AG09319 (cell line): Measurements from ENCODE around the gene VPS13D.

Experiments
- DNase-seq: peaks from one replicate; pipeline ENCODE4 v3.0.0-alpha.2; 2010; ENCODE audit warnings: low read depth; ENCODE audit errors: extremely low read depth
- TF ChIP-seq, protein P1 (sequence below): IDR thresholded peaks from 2 replicates; pipeline ENCODE4 v1.5.1; 2011; ENCODE audit warnings: low read depth, mild to moderate bottlenecking, inconsistent platforms, low read length, moderate library complexity

VPS13D gene

DNA sequence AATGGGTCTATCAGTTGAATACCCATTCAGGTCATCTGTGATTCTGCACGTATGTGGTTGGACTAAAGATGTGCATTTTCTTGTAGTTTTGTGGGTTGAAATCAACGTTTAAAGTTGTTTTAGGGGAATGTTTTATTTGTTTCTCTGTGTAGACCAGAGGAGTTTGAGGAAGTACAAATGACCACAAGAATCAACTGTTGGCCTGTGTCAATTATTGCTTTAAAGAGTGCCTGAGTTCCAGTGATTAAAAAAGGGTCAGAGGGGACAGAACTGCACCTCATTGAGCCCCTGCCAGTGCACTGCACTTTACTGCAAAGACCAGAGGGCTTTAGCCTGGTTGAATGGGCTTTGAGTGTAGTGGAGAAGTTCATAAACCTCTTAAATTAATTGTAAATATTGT, 190.3 kb downstream of the VPS13D start:
- DNase-seq, result no peak
- TF ChIP-seq, protein P1, sequence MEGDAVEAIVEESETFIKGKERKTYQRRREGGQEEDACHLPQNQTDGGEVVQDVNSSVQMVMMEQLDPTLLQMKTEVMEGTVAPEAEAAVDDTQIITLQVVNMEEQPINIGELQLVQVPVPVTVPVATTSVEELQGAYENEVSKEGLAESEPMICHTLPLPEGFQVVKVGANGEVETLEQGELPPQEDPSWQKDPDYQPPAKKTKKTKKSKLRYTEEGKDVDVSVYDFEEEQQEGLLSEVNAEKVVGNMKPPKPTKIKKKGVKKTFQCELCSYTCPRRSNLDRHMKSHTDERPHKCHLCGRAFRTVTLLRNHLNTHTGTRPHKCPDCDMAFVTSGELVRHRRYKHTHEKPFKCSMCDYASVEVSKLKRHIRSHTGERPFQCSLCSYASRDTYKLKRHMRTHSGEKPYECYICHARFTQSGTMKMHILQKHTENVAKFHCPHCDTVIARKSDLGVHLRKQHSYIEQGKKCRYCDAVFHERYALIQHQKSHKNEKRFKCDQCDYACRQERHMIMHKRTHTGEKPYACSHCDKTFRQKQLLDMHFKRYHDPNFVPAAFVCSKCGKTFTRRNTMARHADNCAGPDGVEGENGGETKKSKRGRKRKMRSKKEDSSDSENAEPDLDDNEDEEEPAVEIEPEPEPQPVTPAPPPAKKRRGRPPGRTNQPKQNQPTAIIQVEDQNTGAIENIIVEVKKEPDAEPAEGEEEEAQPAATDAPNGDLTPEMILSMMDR, result no peak

DNA sequence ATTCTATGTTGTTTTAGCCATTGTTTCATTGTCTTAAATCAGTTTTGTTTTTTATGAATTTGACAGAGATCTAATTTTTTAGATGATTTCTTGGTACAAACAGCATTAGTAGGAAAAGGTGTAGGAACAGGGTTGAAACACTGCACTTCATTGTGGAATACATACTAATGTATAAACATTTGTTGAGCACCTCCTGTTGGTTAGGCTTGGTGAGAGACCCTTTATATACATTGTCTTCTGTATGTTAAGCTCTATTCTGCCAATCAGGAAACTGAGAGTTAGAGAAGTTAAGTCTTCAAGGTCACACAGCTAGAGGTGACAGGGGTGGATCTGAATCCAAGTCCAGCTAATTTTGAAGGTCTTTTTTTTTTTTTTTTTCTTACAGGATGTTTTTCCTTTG, 192.7 kb downstream of the VPS13D start:
- TF ChIP-seq, protein P1, result no peak

DNA sequence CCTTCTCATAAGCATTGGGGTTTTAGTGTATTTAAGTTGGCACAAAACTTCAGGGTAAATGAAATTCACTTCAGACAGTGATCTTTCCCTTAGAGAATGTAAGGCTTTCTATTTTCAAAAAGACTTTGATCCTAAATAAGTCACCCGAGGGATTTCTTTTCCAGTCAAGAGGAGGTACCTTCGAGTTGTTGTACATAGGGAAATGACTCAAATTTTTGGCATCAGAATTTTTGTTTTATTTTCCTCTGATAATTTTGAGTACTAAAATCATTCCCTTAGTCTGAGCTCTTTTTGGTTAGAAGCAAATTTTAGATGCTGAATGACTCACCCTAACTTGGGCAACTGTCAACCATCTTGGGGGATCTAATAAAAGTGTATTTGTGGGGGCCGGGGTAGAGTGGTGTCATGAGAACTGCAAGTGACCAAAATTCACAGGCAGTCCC, 194.3 kb downstream of the VPS13D start:
- TF ChIP-seq, protein P1, result no peak

More for the DNA sequence above, 192.7 kb downstream of the VPS13D start:
- no peak for DNase-seq

DNA sequence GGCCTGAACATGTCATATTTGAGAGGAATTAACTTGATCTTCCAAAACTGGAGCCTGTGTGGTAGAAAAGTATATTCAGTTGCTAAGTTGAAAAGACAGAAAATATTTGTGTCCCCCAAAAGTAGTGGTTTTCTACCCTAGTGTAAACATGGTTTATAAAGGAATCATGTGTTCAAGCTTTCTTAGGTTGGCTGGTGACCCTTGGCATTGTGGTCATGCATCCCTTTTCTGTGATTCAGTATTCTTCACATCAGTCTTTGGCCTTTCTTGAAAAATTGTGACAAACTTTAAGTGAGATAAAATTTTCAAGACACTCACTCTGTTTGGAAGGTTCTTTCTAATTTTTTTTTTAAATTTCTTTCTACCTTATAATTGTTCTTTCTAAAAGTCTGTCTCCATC, 195.0 kb downstream of the VPS13D start:
- DNase-seq, result no peak
- TF ChIP-seq, protein P1, result no peak

More for the DNA sequence above, 194.3 kb downstream of the VPS13D start:
- no peak for DNase-seq

DNA sequence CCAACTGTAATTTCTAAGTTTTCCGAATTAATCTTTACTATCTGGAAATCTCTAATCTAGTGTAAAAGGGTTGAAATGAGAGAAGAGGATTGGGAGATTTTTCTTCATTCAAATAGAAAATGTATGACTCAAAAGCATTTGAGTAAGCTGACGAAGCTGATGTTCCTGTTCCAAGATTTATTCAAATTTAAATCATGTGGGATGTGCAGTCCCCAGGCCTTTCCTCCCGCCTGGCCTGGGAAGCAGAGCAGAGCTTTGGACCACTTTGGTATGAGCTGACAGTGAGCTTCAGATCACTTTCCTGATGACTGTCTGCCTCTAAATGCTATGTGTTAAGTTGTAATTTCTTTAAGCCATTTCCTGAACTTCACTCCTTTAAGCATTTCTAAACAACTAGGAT, 196.2 kb downstream of the VPS13D start:
- TF ChIP-seq, protein P1, result no peak
- no peak for DNase-seq

DNA sequence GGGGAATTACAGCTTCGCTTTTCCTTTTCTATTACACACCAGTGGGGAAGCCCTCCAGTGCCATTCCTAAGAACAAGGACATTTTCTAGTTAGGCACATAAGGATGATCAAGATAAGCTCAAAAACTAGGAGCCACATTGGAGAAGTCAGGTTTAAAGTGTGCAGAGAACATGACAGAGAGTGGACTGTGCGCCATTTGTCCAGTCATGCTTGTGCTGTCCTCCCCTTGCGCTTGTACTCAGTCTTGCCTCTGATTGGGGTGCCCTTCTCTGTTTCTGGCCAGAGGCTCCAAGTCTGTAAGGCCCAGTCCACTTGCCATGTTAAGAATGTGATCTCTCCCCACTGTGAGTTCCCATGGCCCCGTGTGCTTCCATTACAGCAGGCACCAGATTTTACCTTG, 198.5 kb downstream of the VPS13D start:
- TF ChIP-seq, protein P1, result no peak
- no peak for DNase-seq

DNA sequence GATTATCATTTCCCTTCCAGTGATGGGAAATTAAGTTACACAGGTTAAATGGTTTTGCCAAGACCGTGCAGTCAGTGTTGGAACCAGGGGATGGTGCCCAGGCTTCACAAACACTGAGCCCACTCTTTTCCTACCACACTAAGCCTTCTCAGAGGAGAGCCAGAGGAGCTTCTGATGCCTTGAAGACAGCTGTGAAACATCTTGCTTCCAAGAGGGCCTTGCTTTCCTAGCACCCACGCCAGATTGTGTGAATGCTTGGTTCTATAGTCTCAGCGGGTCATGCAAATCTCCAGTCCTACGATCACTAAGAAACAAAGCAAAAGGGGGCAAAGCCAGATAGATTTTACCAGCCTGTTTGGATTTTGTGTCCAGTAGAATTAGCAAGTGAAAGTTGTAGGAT, 200.7 kb downstream of the VPS13D start:
- DNase-seq, result no peak
- TF ChIP-seq, protein P1, result no peak
